B cell (primary cell): ENCODE results near the gene TCAP. TPM values are rescaled to one million over a fixed set of nuclear protein-coding genes. Genes with fewer than 3 reads are reported as not detected.

ENCODE experiments used
- ATAC-seq: fragments of 200-7000 bp; cut with Tn5 transposase; one replicate; pipeline ENCODE4 v1.10.0; 2021; ENCODE audit warnings: low read depth, mild to moderate bottlenecking, moderate number of reproducible peaks, moderate library complexity
- CTCF ChIA-PET: fragments of 350-600 bp; sonication (Branson Sonifier 250); formaldehyde crosslinking; loops from one replicate; lab custom pipeline; 2021; ENCODE audit warnings: antibody characterized with exemption, inconsistent platforms; lab: Charles Lee
- POLR2A ChIA-PET: fragments of 350-600 bp; sonication (Branson Sonifier 250); formaldehyde crosslinking; loops from one replicate; lab custom pipeline; 2021; ENCODE audit warnings: antibody characterized with exemption; lab: Charles Lee
- DNase-seq: peaks from one replicate; pipeline ENCODE4 v3.0.0; 2013
- H2AFZ ChIP-seq: 2 replicates; pipeline ENCODE4 v1.6.1; 2012; ENCODE audit warnings: mild to moderate bottlenecking, low read depth, low read length; ENCODE audit not compliant: insufficient read depth, poor library complexity, severe bottlenecking
- H3K27ac ChIP-seq, 2 donors: 1 replicate in 1 of 2; 2 replicates in 1 of 2; pipeline ENCODE4 v1.5.1; 2012 to 2013; ENCODE audit warnings: low read length in 2 of 2, mild to moderate bottlenecking in 2 of 2, moderate library complexity in 1 of 2
- H3K27me3 ChIP-seq, 4 experiments: fragments of 200-600 bp in 1 of 4; sonication (generic) in 1 of 4; replicated peaks in 1 of 4; 1 replicate in 2 of 4; 2 replicates in 2 of 4; pipeline versions ENCODE4 v1.6.1 to v1.7.0; 2013 to 2016; ENCODE audit warnings: low read length in 3 of 4, mild to moderate bottlenecking in 2 of 4, mixed read lengths in 1 of 4, moderate library complexity in 1 of 4; ENCODE audit not compliant: insufficient read depth in 4 of 4, control insufficient read depth in 3 of 4; ENCODE audit errors: control extremely low read depth in 1 of 4
- H3K36me3 ChIP-seq, 2 experiments: replicated peaks in 1 of 2; 1 replicate in 1 of 2; 2 replicates in 1 of 2; pipeline versions ENCODE4 v1.6.1 to v1.7.1; 2013; ENCODE audit warnings: low read length in 1 of 2; ENCODE audit not compliant: insufficient read depth in 2 of 2, control insufficient read depth in 1 of 2; ENCODE audit errors: control extremely low read depth in 1 of 2, extremely low read depth in 1 of 2
- H3K4me1 ChIP-seq, 2 donors: fragments of 200-600 bp in 1 of 2; sonication (generic) in 1 of 2; 1 replicate in 1 of 2; 2 replicates in 1 of 2; pipeline versions ENCODE4 v1.5.1 to v1.6.1; 2013 to 2017; ENCODE audit warnings: low read length in 2 of 2; ENCODE audit not compliant: control insufficient read depth in 2 of 2, insufficient read depth in 2 of 2
- H3K4me2 ChIP-seq: replicated peaks from 2 replicates; pipeline ENCODE3; 2012; ENCODE audit warnings: mild to moderate bottlenecking, low read depth, low read length; ENCODE audit not compliant: poor library complexity, severe bottlenecking
- H3K4me3 ChIP-seq, 5 experiments: fragments of 200-600 bp in 1 of 5; sonication (generic) in 1 of 5; 1 replicate in 3 of 5; 2 replicates in 2 of 5; pipeline versions ENCODE4 v1.5.1 to v1.7.0; 2011 to 2016; ENCODE audit warnings: low read length in 4 of 5, mild to moderate bottlenecking in 4 of 5, low read depth in 2 of 5, control low read depth in 1 of 5, moderate library complexity in 1 of 5; ENCODE audit not compliant: insufficient read depth in 1 of 5; ENCODE audit errors: control extremely low read depth in 1 of 5, extremely low read depth in 1 of 5
- H3K79me2 ChIP-seq: fragments of 200-600 bp; sonication (generic); one replicate; pipeline ENCODE4 v1.6.0; 2016; ENCODE audit warnings: low read length; ENCODE audit not compliant: control insufficient read depth, insufficient read depth
- H3K9ac ChIP-seq: fragments of 200-600 bp; sonication (generic); 2 replicates; pipeline ENCODE4 v1.6.1; 2017; ENCODE audit warnings: mild to moderate bottlenecking, low read length, moderate library complexity
- H3K9me3 ChIP-seq, 3 donors: one replicate each; pipeline versions ENCODE4 v1.6.1 to v1.7.1; 2013; ENCODE audit warnings: low read length in 2 of 3; ENCODE audit not compliant: control insufficient read depth in 2 of 3, insufficient read depth in 1 of 3; ENCODE audit errors: control extremely low read depth in 1 of 3
- H4K20me1 ChIP-seq: 2 replicates; pipeline ENCODE4 v1.6.0; 2012; ENCODE audit warnings: mild to moderate bottlenecking, low read length; ENCODE audit not compliant: insufficient read depth, control insufficient read depth, poor library complexity, severe bottlenecking
- H3K27ac Mint-ChIP-seq: one replicate; pipeline ENCODE4 v1.8.0; 2021; ENCODE audit warnings: mixed read lengths
- H3K27me3 Mint-ChIP-seq: one replicate; pipeline ENCODE4 v1.8.0; 2021; ENCODE audit warnings: mixed read lengths
- H3K4me1 Mint-ChIP-seq: one replicate; pipeline ENCODE4 v1.8.0; 2021; ENCODE audit warnings: mixed read lengths
- H3K4me3 Mint-ChIP-seq: one replicate; pipeline ENCODE4 v1.8.0; 2021; ENCODE audit warnings: mixed read lengths
- H3K9me3 Mint-ChIP-seq: one replicate; pipeline ENCODE4 v1.8.0; 2022; ENCODE audit warnings: mixed read lengths; ENCODE audit not compliant: insufficient read depth
- CTCF ChIP-seq: fragments of 200-600 bp; IDR thresholded peaks from one replicate; pipeline ENCODE4 v1.8.0; 2022; ENCODE audit warnings: antibody characterized with exemption, mild to moderate bottlenecking
- EZH2 ChIP-seq: IDR thresholded peaks from 2 replicates; pipeline ENCODE4 v1.6.1; 2012; ENCODE audit warnings: borderline replicate concordance, low read depth, mild to moderate bottlenecking, moderate library complexity, low read length; ENCODE audit not compliant: insufficient read depth, poor library complexity, severe bottlenecking
- WGBS: methylation state at CpG from one replicate; pipeline ENCODE4 v1.1.5; 2013; ENCODE audit warnings: missing lambda C conversion rate; ENCODE audit not compliant: insufficient coverage; 5-methylcytosine and 5-hydroxymethylcytosine counted together
- intact Hi-C: fragments of 100-400 bp; cut with micrococcal nuclease; formaldehyde crosslinking; loops from one replicate; pipeline ENCODE4 v1.10.0; 2022
- polyA plus RNA-seq: library from polyadenylated mRNA; depleted of rRNA; stranded (reverse); fragments of >200 nt; gene quantifications from 2 replicates; pipeline ENCODE4 v1.2.3, GENCODE V29; 2012
- total RNA-seq, 2 donors: library from RNA; stranded (reverse); fragments of 120-200 nt in 1 of 2; gene quantifications; 1 replicate in 1 of 2; 2 replicates in 1 of 2; pipeline versions ENCODE4 v1.2.3 to v1.2.4, GENCODE V29; 2013 to 2022

TCAP gene
- total and polyA plus RNA-seq, 2 donors (not counting 1 experiment from before 2014, with no cell fraction given), result 3.8 to 5.1 TPM

- peak within 1 kb of the TSS; percentile 77 for H3K4me2 ChIP-seq
- H4K20me1 ChIP-seq, result no peaks in the 10 kb centered on the region
- H3K27ac ChIP-seq, result peak within 1 kb of the TSS; percentile 70 to 87
- DNase-seq, result peak; percentile 94
- intact Hi-C loops, result loop anchor here (1.0 to 5.0 kb wide), 7 partner anchors 9 to 265 kb away; partner anchors contain the start of genes CDK12, MIEN1, PNMT and STARD3
- H3K79me2 ChIP-seq, result no peaks in the 10 kb centered on the region
- TF ChIP-seq CTCF (no peak), EZH2 (no peak)
- peak within 1 kb of the TSS; percentile 65 to 92 (median 75) for H3K4me3 ChIP-seq
- peak within 1 kb of the TSS; percentile 99 for H3K4me3 Mint-ChIP-seq
- ChIA-PET CTCF (interaction anchor here (0.6 to 3.3 kb wide), 11 partner anchors 9 to 293 kb away, joined by 3 to 15 read pairs (median 4); partner anchors contain the start of genes PNMT and PSMD3), POLR2A (interaction anchor here (0.7 to 2.0 kb wide), 7 partner anchors 9 to 293 kb away, joined by 3 to 14 read pairs (median 4); partner anchors contain the start of genes LRRC3C, ORMDL3 and PSMD3)
- H3K9me3 ChIP-seq, result no peaks in the 10 kb centered on the region
- H3K4me1 Mint-ChIP-seq, result peaks cover 21% of the 10 kb centered on the region
- peaks cover 15 to 18% of the 10 kb centered on the region in 2 donors for H3K4me1 ChIP-seq
- peaks cover 0 to 16% of the 10 kb centered on the region in 2 experiments for H3K36me3 ChIP-seq
- H2AFZ ChIP-seq, result peak within 1 kb of the TSS; percentile 97
- H3K9ac ChIP-seq, result peak within 1 kb of the TSS; percentile 74
- peak within 1 kb of the TSS; percentile 98 for H3K27ac Mint-ChIP-seq
- H3K9me3 Mint-ChIP-seq, result no peaks in the 10 kb centered on the region
- no peaks in the 10 kb centered on the region for H3K27me3 Mint-ChIP-seq
- ATAC-seq, result peak; percentile 94
- H3K27me3 ChIP-seq, result no peaks in the 10 kb centered on the region
- WGBS, result under 1% methylated on average over 32 of the region's 45 CpGs
These were observed 22.7 kb downstream of the TCAP start, which contains the start of gene PGAP3 for GRCh38 chr17:39687546-39688474. Gene PGAP3 (minus strand): TSS chr17:39688057. CDS start chr17:39688014, 43 bp downstream.
